KOPT-K1 (cell line): ENCODE data around the gene FNDC10.
A peak's percentile ranks its signal among the peaks of the same experiment; 100 is the strongest.

Source experiments
- H3K27ac ChIP-seq: fragments of 200-600 bp; sonication (generic); 2 replicates; pipeline ENCODE4 v1.5.1; 2016; ENCODE audit warnings: antibody characterized with exemption, mild to moderate bottlenecking, low read depth, low read length; ENCODE audit not compliant: poor library complexity, severe bottlenecking
- H3K36me3 ChIP-seq: fragments of 200-600 bp; sonication (generic); 2 replicates; pipeline ENCODE4 v1.5.1; 2017; ENCODE audit warnings: antibody characterized with exemption, mild to moderate bottlenecking, low read length, moderate library complexity; ENCODE audit not compliant: insufficient read depth
- H3K9me3 ChIP-seq: fragments of 200-600 bp; sonication (generic); 2 replicates; pipeline ENCODE4 v1.5.1; 2017; ENCODE audit warnings: antibody characterized with exemption, low read length, mild to moderate bottlenecking; ENCODE audit not compliant: insufficient read depth, poor library complexity, severe bottlenecking

FNDC10 gene

DNA sequence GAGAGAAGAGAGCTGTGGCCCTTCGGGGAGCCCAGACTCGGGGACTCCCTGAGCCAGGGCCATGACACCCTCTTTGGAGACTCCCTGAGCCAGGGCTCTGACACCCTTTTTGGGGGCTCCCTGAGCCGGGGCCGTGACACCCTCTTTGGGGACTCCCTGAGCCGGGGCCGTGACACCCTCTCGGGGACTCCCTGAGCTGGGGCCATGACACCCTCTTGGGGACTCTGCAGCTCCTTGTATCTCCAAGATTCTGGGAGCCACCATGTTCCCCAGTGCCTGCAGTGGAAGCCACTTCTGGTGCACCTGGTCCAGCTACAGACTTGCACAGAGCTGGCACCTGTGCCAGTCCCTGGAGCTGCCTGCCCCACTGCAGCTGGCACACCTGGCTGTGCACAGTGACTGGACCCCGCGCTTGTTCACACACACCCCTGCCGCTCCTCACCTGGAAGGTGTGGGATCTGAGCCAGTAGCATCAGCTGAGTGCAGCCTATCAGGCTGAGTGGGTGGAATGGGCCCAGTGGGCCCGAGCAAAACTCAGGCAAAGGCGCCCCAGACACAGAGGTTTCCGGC is 21.5 kb downstream of the FNDC10 start:
- no peak overlapping the region for H3K27ac ChIP-seq
- no peaks in the 10 kb centered on the region for H3K9me3 ChIP-seq
- no peaks in the 10 kb centered on the region for H3K36me3 ChIP-seq

GRCh38 chr1:1577367-1578011 is 22.4 kb downstream of the FNDC10 start:
- Histone ChIP-seq H3K9me3 (no peaks in the 10 kb centered on the region), H3K36me3 (peaks cover 5% of the 10 kb centered on the region; the same call in 1 of the 2 replicates), H3K27ac (no peak overlapping the region)

DNA sequence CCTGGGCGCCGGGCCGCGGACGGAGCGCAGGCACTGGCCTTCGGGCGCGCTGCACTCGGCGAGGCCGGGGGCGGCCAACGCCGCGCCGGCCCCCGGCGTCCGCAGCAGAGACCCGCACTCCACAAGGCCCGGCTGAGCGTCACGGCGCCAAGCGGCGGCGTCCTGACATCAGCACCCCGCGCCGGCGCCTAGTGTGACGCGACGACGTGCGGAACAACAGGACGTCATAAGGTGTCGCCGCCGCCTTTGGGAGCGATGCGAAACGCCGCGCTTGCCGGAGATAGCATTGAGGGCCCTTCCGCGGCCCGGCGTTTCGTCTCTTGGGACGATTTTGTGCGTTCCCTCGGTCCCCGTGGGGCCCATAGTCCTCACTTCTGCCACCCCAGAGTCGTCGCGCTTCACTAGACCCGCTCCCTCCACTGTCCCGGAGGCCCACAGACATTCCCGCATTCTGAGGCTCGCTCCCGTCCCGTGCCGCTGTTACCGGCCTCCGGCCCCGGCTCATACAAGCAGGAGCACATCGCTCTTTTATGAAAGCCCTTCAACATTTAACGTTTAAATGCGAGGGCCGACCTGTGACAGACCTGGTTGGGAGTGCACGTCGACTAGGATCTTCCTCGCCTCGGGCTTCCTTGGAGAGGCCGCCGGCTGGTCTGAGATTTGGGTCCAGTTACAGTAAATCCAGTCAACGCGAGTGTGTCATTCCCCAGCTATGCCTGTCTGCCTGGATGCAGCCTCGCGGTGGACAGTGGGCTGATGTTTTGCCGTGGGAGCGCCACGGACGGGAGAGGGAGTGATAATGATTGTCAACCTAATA is 25.0 kb downstream of the FNDC10 start, which contains the start of gene SSU72:
TSS of gene SSU72 (minus strand) at position 143 of the 817 bp plus-strand sequence. CDS start 306 bp downstream, outside the sequence.
- Histone ChIP-seq H3K36me3 (peaks cover 24% of the 10 kb centered on the region), H3K27ac (peak within 1 kb of the TSS; percentile 88), H3K9me3 (no peaks in the 10 kb centered on the region)

DNA sequence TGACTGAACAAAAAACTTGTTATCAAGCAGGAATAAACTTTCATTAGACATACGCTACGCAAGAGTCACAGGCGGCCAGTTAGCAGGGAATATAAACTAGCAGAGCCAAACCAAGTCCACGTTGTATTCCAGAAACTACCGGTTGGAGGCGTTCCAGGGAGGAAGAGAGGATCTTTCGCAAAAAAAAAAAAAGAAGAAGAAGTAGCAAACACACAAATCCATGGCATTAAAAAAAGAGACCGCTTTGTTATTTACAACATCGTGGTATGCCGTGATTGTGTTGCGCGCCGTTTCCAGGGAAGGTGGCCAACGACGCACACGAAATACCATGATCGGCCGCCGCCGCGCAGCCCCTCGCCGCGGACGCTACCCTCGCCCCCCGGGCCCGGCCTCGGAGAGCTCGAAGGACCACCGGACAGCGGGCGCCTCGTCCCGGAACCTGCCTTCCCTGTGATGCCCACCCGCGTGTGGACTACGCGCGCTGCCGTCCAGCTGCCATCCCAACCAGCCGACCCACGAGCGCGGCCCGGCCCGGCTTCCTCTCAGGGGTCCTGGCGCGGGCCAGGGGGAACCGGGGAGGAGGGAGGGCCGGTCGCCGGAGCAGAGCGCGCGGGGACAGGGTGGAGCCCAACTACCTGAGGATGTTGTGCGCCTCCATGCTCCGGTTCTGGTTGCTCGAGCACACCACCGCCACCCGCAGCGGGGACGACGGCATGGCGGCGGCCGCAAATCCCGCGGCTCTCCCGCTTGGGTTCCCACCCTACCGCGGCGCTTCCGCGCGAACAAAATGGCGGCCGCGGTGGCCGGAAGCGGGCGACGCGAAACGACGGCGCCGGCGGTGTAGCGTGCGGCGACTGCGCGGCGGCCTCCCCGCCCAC is 25.9 kb downstream of the FNDC10 start:
- peaks cover 33% of the 10 kb centered on the region for H3K36me3 ChIP-seq

DNA sequence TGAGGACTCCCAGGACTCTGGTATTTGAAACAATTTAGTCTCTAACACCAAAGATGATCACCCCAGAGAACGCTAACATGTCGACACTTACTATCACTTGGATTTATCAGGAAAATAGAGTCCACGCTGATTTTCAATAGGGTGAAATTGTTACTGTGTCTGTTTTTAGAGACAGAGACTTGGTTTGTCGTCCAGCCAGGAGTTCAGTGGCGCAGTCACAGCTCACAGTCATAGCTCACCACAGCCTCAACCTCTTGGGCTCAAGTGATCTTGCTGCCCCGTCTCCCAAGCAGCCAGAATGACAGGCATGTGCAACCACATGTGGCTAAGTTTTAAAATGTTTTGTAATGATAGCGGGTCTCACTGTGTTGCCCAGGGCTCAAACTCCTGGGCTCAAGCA is 30.6 kb downstream of the FNDC10 start:
- no peak overlapping the region for H3K27ac ChIP-seq
- H3K36me3 ChIP-seq = peaks cover 74% of the 10 kb centered on the region
- no peaks in the 10 kb centered on the region for H3K9me3 ChIP-seq

More for the DNA sequence above, 25.9 kb downstream of the FNDC10 start:
- Histone ChIP-seq H3K9me3 (no peaks in the 10 kb centered on the region), H3K27ac (peak overlapping the region; percentile 88)

DNA sequence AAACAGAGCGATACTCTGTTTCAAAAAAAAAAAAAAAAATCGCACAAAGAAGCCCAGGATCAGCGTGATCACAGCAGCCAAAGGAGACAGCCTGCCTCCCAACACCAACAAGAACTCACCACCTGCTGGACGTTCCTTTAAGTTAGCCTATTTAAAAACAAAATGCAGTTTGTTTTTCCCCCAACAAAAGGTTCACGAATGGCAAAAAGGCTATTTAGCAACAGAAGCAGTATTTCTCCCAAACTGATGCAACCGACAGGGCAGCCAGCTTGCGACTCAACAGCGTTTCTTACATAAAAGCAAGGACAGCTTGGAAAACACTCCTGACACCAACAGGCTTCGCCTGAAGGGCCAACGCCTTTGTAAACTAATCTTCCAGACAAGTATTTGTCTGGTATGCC is 32.0 kb downstream of the FNDC10 start:
- no peaks in the 10 kb centered on the region for H3K9me3 ChIP-seq
- H3K27ac ChIP-seq = no peak overlapping the region
- H3K36me3 ChIP-seq = peaks cover 87% of the 10 kb centered on the region

DNA sequence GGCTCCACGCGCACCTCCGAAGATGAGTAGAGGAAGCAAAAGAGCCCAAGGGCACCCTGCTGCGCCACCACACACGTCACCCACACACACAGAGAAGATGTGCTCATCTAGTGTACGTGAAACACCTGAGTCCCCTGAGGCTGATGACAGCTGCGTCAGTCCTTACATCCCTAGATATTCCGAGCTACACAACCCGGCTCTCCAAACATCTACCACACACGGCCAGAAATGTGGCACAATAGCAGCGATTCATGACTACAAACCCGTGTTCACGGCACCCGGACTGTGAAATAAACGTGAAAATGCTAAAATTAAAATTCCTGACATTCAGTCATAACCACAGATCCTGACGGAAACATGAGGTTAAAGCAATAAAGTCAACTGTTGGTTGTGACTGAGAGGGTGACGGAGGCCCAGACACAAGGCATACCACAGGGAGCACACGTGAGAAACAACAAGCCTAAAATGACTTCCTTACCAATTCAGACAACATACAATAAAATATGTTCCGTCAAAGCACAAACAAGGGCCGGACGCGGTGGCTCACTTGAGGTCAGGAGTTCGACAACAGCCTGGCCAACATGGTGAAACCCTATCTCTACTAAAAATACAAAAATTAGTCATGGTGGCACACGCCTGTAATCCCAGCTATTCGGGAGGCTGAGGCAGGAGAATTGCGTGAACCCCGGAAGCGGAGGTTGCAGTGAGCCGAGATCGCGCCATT is 32.6 kb downstream of the FNDC10 start:
- H3K27ac ChIP-seq = no peak overlapping the region
- no peaks in the 10 kb centered on the region for H3K9me3 ChIP-seq
- H3K36me3 ChIP-seq = peaks cover 88% of the 10 kb centered on the region

DNA sequence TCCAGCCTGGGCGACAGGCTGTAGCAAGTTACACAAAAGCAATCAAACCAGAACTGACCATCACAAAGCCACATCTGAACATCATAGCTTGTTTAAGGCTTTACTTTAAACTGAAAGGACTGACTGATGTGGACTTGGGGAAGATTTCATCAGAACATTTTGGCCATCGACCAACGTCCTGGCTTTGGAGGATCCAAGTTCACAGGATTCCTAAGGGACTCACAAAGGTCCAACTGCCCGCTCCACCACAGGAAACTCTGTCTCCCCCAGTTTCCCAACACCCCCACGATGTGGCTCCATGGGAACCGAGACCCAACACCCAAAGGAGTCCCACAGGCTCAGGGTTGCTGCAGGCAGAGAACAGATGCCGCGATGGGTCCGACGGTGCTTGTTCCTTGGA is 34.6 kb downstream of the FNDC10 start:
- Histone ChIP-seq H3K36me3 (peaks cover 94% of the 10 kb centered on the region), H3K27ac (no peak overlapping the region), H3K9me3 (no peaks in the 10 kb centered on the region)

- Histone ChIP-seq H3K27ac (no peak overlapping the region), H3K9me3 (no peaks in the 10 kb centered on the region), H3K36me3 (peaks cover 93% of the 10 kb centered on the region)
Measured at GRCh38 chr1:1564268-1564667, 35.7 kb downstream of the FNDC10 start.

GRCh38 chr1:1563688-1564087 is 36.2 kb downstream of the FNDC10 start:
- Histone ChIP-seq H3K27ac (no peak overlapping the region), H3K9me3 (no peaks in the 10 kb centered on the region), H3K36me3 (peaks cover 95% of the 10 kb centered on the region)

- H3K36me3 ChIP-seq = peaks cover 98% of the 10 kb centered on the region
- H3K27ac ChIP-seq = no peak overlapping the region
- H3K9me3 ChIP-seq = no peaks in the 10 kb centered on the region
Measured at GRCh38 chr1:1562556-1563195, 37.3 kb downstream of the FNDC10 start.

GRCh38 chr1:1561801-1562470 is 38.0 kb downstream of the FNDC10 start:
- Histone ChIP-seq H3K9me3 (no peaks in the 10 kb centered on the region), H3K27ac (no peak overlapping the region), H3K36me3 (peaks cover 95% of the 10 kb centered on the region)

DNA sequence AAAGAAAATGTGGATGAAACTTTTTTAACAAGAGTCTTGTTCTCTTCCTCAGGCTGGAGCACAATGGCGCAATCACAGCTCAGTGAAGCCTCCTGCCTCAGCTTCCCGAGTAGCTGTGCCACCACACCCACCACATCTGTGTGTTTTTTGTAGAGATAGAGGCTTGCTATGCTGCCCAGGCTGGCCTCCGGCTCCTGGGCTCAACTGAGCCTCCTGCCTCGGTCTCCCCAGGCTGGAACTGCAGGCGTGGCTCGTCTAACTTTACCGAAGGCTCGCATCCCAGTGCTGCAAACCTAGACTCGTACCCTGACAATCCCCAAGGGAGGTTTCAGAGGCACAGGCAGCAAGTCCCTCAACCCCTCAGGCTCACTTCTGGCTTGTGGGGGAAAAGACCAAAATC is 39.8 kb downstream of the FNDC10 start:
- no peak overlapping the region for H3K27ac ChIP-seq
- H3K36me3 ChIP-seq = peaks cover 89% of the 10 kb centered on the region
- H3K9me3 ChIP-seq = no peaks in the 10 kb centered on the region
